ENCODE data around the gene ABI1.
"Not testable (repeated sequence)": the region's sequence is repeated elsewhere in the genome, so short reads cannot be mapped to it uniquely, and the experiment has no call there.

The ABI1 gene

GRCh38 chr10:26860102-26860442, 686 bp downstream of the ABI1 start:
- H3K4me3 ChIP-seq (ENCODE audit: low read depth, low read length): peak overlapping the region; percentile 75
- DNase-seq (ENCODE audit: low read depth): peak; percentile 36
- no peak for TF ChIP-seq CTCF (IDR thresholded peaks at IDR 0.05; ENCODE audit: low read depth, low read length, missing control alignments)
- in situ Hi-C loops (cut with HindIII; ENCODE audit: low sequenced_read_pairs): no loop called here

- TF ChIP-seq CTCF (IDR thresholded peaks at IDR 0.05; ENCODE audit: low read depth, low read length, missing control alignments): no peak
- peak overlapping the region; percentile 75 for H3K4me3 ChIP-seq (ENCODE audit: low read depth, low read length)
- in situ Hi-C loops (cut with HindIII; ENCODE audit: low sequenced_read_pairs): no loop called here
- DNase-seq (ENCODE audit: low read depth): peak; percentile 9
Observed at GRCh38 chr10:26859241-26860101, 1.3 kb downstream of the ABI1 start.

DNA sequence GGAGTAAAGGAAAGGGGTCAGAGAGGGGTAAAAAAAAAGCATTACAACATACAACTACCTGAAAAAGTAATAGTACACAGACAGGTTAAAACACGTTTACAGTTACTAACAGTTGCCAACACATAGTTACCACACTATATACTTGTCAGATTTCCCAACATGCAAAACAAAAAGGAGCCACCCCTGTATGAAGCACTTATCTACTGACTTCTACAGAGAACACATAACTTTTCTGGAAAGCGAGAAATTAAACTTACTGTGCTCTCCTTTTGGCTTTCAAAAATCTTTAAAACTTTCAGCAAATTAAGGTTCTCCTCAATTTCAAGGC, 2.1 kb downstream of the ABI1 start:
- no peak for TF ChIP-seq CTCF (IDR thresholded peaks at IDR 0.05; ENCODE audit: low read depth, low read length, missing control alignments)
- in situ Hi-C loops (cut with HindIII; ENCODE audit: low sequenced_read_pairs): no loop called here
- peak overlapping the region; percentile 75 for H3K4me3 ChIP-seq (ENCODE audit: low read depth, low read length)
- DNase-seq (ENCODE audit: low read depth): no peak

DNA sequence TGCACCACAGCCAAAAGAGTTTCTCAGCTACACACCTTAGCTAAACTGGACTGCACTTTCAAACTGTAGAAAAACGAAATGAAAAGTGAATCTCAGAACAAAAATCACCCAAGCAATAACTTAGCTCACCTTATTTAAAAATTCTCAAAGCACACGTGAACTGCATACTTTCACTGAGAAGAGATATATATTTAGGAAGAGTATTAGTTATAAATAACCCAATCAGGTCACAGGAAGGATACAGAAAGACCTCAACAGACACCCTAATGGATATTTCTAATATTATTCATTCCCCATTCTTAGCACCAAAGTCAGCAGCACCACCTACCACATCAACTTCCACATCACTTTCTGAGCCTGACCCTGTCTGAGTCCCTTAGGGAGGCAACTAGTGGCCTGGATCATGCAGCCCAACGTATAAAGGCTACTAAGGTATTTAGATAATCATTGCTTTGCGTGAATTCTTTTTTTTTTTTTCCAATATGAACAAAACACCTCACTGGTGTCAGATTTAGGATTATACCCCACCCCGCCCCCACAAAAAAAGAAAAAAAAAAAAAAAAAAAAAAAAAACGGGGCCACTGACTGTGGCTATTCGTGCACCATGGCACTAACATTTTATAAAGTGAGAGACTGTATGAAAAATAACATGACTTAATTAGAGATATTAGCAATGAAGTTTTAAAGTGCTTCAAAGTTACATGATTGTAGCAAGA, 2.6 kb downstream of the ABI1 start:
- DNase-seq (ENCODE audit: low read depth): no peak
- peak overlapping the region; percentile 75 for H3K4me3 ChIP-seq (ENCODE audit: low read depth, low read length)
- in situ Hi-C loops (cut with HindIII; ENCODE audit: low sequenced_read_pairs): no loop called here

GRCh38 chr10:26857553-26857952, 3.2 kb downstream of the ABI1 start:
- in situ Hi-C loops (cut with HindIII; ENCODE audit: low sequenced_read_pairs); DNase-seq (ENCODE audit: low read depth); H3K4me3 ChIP-seq (ENCODE audit: low read depth, low read length): not testable (repeated sequence)

More for the DNA sequence above, 2.6 kb downstream of the ABI1 start:
- TF ChIP-seq CTCF (IDR thresholded peaks at IDR 0.05; ENCODE audit: low read depth, low read length, missing control alignments): no peak

DNA sequence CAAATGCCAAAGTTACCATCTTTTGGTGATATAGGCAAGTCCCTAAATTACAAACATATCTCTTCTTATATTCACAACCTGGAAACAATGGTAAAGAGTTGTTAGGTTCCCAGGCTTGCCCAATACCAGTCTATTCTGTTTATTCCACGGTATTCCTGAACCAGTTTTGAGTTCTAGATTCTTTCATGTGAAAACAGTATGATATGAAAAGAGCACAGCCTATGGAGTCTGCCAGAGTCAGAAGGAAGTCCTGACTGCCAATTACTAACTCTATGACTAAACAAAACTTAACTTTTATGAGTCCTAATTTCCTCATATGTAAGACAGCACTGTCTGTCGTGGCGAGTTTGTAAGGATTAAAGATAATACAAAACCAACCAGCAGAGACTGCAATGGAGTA, 5.6 kb downstream of the ABI1 start:
- in situ Hi-C loops (cut with HindIII; ENCODE audit: low sequenced_read_pairs): no loop called here
- no peak overlapping the region for H3K4me3 ChIP-seq (ENCODE audit: low read depth, low read length)
- no peak for DNase-seq (ENCODE audit: low read depth)
- no peak for TF ChIP-seq CTCF (IDR thresholded peaks at IDR 0.05; ENCODE audit: low read depth, low read length, missing control alignments)

GRCh38 chr10:26854524-26854923, 6.2 kb downstream of the ABI1 start:
- DNase-seq (ENCODE audit: low read depth): no peak
- in situ Hi-C loops (cut with HindIII; ENCODE audit: low sequenced_read_pairs): no loop called here
- no peak overlapping the region for H3K4me3 ChIP-seq (ENCODE audit: low read depth, low read length)
- no peak for TF ChIP-seq CTCF (IDR thresholded peaks at IDR 0.05; ENCODE audit: low read depth, low read length, missing control alignments)

Measured in astrocyte of the cerebellum (primary cell).